Measurements from ENCODE around the gene CDR2L. TPM values are rescaled to one million over a fixed set of nuclear protein-coding genes. Genes with fewer than 3 reads are reported as not detected.
"Not testable (repeated sequence)": the region's sequence is repeated elsewhere in the genome, so short reads cannot be mapped to it uniquely, and the experiment has no call there.

Gene CDR2L
- polyA plus RNA-seq, 2 donors = 3.6 to 4.3 TPM

DNA sequence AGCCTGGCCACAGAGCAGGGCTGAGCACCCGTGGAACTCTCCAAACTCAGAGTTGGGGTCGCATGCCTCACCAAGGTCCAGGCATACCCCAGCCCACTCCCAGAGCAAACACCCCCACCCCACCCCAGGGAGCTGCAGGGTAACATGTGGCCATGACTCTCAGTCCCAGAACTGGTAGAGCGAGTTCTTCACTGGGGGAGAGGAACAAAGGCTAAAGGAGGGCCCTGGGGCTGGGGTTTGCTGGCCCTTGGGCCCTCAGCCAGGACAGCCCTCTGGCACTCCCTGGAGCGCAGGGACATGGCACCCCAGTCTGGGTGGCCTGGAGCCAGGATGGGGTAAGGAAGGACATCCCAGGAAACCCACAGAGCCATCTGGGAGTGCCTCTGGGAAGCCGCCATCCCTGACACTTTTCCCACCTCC is 19.1 kb upstream of the CDR2L start:
- Histone ChIP-seq H3K4me3 (ENCODE audit: low read depth in 1 of 2, low read length in 2 of 2) (no peak overlapping the region), H3K9me3 (ENCODE audit: control insufficient read depth in 2 of 2, insufficient read depth in 1 of 2, low read depth in 1 of 2, low read length in 1 of 2) (no peaks in the 10 kb centered on the region), H3K36me3 (ENCODE audit: control insufficient read depth in 2 of 2, insufficient read depth in 2 of 2, low read length in 1 of 2) (no peaks in the 10 kb centered on the region), H3K27me3 (ENCODE audit: control insufficient read depth in 1 of 2, insufficient read depth in 2 of 2, low read length in 2 of 2) (no peaks in the 10 kb centered on the region), H3K4me1 (ENCODE audit: control insufficient read depth in 2 of 2, insufficient read depth in 2 of 2, low read length in 1 of 2) (peaks cover 4 to 17% of the 10 kb centered on the region in 2 donors), H3K27ac (ENCODE audit: low read depth in 2 of 2, low read length in 1 of 2) (no peak overlapping the region)
- WGBS, 2 donors = 53 to 59% methylated on average over 5 of the region's 5 CpGs

DNA sequence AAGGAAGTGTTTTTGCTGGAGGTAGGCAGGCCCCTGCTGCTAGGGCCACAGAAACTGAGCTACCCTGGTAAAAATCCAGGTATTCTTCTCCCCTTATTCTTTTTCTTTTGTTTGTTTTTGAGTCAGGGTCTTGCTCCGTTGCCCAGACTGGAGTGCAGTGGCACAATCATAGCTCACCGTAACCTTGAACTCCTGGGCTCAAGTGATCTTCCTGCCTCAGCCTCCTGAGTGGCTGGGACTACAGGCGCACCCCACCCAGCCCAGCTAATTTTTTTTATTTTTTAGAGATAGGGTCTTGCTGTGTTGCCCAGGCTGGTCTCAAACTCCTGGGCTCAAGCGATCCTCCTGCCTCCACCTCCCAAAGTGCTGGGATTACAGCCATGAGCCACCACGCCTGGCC is 17.9 kb upstream of the CDR2L start:
- H3K27ac ChIP-seq (ENCODE audit: low read depth in 2 of 2, low read length in 1 of 2); H3K36me3 ChIP-seq (ENCODE audit: control insufficient read depth in 2 of 2, insufficient read depth in 2 of 2, low read length in 1 of 2); H3K9me3 ChIP-seq (ENCODE audit: control insufficient read depth in 2 of 2, insufficient read depth in 1 of 2, low read depth in 1 of 2, low read length in 1 of 2); H3K27me3 ChIP-seq (ENCODE audit: control insufficient read depth in 1 of 2, insufficient read depth in 2 of 2, low read length in 2 of 2); H3K4me3 ChIP-seq (ENCODE audit: low read depth in 1 of 2, low read length in 2 of 2): not testable (repeated sequence)
- peaks cover 4 to 17% of the 10 kb centered on the region in 2 donors for H3K4me1 ChIP-seq (ENCODE audit: control insufficient read depth in 2 of 2, insufficient read depth in 2 of 2, low read length in 1 of 2)
- 88 to 92% methylated on average over 5 of the region's 5 CpGs for WGBS, 2 donors

DNA sequence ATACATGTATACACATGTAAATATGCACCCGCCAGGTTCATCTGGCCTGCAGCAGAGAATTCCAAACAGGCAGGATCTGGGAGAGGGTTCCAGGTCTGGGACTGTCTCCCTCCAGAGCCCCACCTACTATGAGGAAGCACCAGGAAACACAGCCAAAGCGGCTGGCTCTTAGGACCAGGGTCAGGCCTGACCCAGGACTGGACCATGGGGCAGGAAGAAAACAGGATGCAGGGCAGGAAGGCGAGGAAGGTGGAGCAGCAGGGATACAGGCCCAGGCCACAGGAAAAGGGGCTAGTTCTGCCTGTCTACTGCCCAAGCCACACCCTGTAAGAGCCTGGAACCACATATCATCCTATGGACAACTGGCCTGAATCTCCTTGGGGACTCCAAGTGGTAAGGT is 17.0 kb upstream of the CDR2L start:
- no peak overlapping the region for H3K27ac ChIP-seq (ENCODE audit: low read depth in 2 of 2, low read length in 1 of 2)
- WGBS, 2 donors = 68 to 79% methylated on average over 3 of the region's 3 CpGs
- peaks cover 4 to 17% of the 10 kb centered on the region in 2 donors for H3K4me1 ChIP-seq (ENCODE audit: control insufficient read depth in 2 of 2, insufficient read depth in 2 of 2, low read length in 1 of 2)
- H3K36me3 ChIP-seq (ENCODE audit: control insufficient read depth in 2 of 2, insufficient read depth in 2 of 2, low read length in 1 of 2) = no peaks in the 10 kb centered on the region
- no peaks in the 10 kb centered on the region for H3K27me3 ChIP-seq (ENCODE audit: control insufficient read depth in 1 of 2, insufficient read depth in 2 of 2, low read length in 2 of 2)
- no peak overlapping the region for H3K4me3 ChIP-seq (ENCODE audit: low read depth in 1 of 2, low read length in 2 of 2)
- no peaks in the 10 kb centered on the region for H3K9me3 ChIP-seq (ENCODE audit: control insufficient read depth in 2 of 2, insufficient read depth in 1 of 2, low read depth in 1 of 2, low read length in 1 of 2)

DNA sequence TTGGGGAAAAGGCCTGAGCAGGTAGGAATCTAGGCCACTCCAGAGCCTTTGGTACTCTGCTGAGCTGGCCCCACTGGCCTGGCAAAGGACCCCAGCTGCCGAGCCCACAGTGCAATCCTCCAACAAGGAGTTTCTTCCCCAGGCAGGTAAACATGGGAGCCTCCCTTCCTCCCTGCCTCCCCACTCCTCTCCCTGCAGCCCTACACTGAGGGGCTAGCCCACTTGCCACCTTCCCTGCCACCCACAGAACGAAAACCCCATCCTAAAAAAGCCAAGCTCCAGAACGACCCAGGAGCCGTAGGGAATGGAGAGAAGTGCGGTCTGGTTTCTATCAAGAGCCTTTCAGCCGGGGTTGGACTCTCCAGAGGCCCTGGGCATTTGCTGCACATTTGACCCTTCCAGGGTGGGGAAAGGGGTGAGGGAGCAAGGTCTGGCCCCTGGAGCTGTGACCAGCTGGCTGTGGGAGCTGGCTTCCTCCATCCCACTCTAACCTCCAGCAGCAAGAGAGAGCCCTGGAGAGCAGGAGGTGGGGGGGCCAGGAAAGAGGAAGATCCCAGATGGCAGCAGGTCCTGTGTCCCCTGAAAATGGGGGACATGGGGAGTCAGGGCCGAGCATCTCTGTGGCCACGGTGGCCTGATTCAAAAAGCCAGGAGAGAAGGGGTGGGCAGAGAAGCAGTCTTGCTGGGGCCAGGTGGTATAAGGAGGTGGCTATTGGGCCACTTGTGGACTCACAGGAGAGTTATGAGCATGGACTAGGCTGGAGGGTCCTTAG is 16.2 kb upstream of the CDR2L start:
- Histone ChIP-seq H3K27ac (ENCODE audit: low read depth in 2 of 2, low read length in 1 of 2) (peak overlapping the region in 1 of 2 donors; percentile 21), H3K4me1 (ENCODE audit: control insufficient read depth in 2 of 2, insufficient read depth in 2 of 2, low read length in 1 of 2) (peaks cover 4 to 17% of the 10 kb centered on the region in 2 donors), H3K4me3 (ENCODE audit: low read depth in 1 of 2, low read length in 2 of 2) (peak overlapping the region in 1 of 2 donors; percentile 54), H3K27me3 (ENCODE audit: control insufficient read depth in 1 of 2, insufficient read depth in 2 of 2, low read length in 2 of 2) (no peaks in the 10 kb centered on the region), H3K9me3 (ENCODE audit: control insufficient read depth in 2 of 2, insufficient read depth in 1 of 2, low read depth in 1 of 2, low read length in 1 of 2) (no peaks in the 10 kb centered on the region), H3K36me3 (ENCODE audit: control insufficient read depth in 2 of 2, insufficient read depth in 2 of 2, low read length in 1 of 2) (no peaks in the 10 kb centered on the region)
- WGBS, 2 donors = 67 to 87% methylated on average over 8 of the region's 8 CpGs

- Histone ChIP-seq H3K27ac (ENCODE audit: low read depth in 2 of 2, low read length in 1 of 2) (peak overlapping the region in 1 of 2 donors; percentile 21), H3K9me3 (ENCODE audit: control insufficient read depth in 2 of 2, insufficient read depth in 1 of 2, low read depth in 1 of 2, low read length in 1 of 2) (no peaks in the 10 kb centered on the region), H3K4me3 (ENCODE audit: low read depth in 1 of 2, low read length in 2 of 2) (peak overlapping the region; percentile 54 to 55), H3K27me3 (ENCODE audit: control insufficient read depth in 1 of 2, insufficient read depth in 2 of 2, low read length in 2 of 2) (no peaks in the 10 kb centered on the region), H3K36me3 (ENCODE audit: control insufficient read depth in 2 of 2, insufficient read depth in 2 of 2, low read length in 1 of 2) (no peaks in the 10 kb centered on the region), H3K4me1 (ENCODE audit: control insufficient read depth in 2 of 2, insufficient read depth in 2 of 2, low read length in 1 of 2) (peaks cover 4 to 17% of the 10 kb centered on the region in 2 donors)
- WGBS, 2 donors = 14 to 20% methylated on average over 9 of the region's 9 CpGs
Observed at GRCh38 chr17:74971842-74972106, 15.7 kb upstream of the CDR2L start.

DNA sequence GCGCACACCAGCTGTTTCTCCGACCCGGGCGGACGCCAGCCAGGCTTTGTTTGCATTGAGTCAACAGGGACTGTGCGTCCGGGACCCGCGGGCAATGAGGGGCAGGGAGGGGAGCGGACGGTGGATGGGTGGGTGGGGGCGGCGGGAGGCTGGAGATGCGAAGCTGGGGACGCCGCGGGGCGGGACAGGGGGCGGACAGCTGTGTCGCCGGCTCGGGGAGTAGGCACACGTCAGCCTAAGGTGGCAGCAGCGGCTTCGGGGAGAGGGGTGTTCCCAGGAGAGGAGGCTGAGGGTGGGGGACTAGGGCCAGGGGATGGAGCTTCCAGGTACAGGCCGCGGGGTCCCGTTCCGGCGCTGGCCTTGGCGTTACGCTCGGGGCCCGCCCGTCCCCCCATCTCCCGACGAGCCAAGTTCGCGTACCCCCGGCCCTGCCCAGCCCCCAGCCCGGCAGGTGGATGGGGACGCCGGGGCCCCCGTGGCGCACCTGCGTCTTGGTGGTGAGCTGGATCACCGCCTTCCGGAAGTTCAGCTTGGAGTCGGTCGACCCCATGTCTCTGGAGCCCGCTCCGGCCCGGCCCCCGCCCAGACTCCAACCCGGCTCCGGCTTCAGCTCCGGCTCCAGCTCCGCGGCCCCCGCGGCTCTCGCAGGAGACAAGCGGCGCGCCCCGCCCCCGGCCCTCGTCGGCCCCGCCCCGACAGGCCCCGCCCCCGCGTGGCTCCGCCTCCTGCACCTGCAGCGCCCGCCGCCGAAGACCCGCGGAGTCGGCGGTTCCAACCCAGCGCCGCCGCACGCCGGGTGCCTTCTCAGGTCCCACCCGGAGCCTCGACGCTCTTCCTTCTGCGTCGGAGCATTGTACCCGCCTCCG is 15.1 kb upstream of the CDR2L start, which contains the start of gene HID1:
TSS of gene HID1 (minus strand) at position 653 of the 866 bp plus-strand sequence. CDS start at position 550, 103 bp downstream.
- WGBS, 2 donors = 2 to 3% methylated on average over 64 to 95 of the region's 95 CpGs
- peak within 1 kb of the TSS; percentile 54 to 55 for H3K4me3 ChIP-seq (ENCODE audit: low read depth in 1 of 2, low read length in 2 of 2)
- H3K27ac ChIP-seq (ENCODE audit: low read depth in 2 of 2, low read length in 1 of 2) = peak within 1 kb of the TSS in 1 of 2 donors; percentile 21
- no peaks in the 10 kb centered on the region for H3K36me3 ChIP-seq (ENCODE audit: control insufficient read depth in 2 of 2, insufficient read depth in 2 of 2, low read length in 1 of 2)
- H3K9me3 ChIP-seq (ENCODE audit: control insufficient read depth in 2 of 2, insufficient read depth in 1 of 2, low read depth in 1 of 2, low read length in 1 of 2) = no peaks in the 10 kb centered on the region
- no peaks in the 10 kb centered on the region for H3K27me3 ChIP-seq (ENCODE audit: control insufficient read depth in 1 of 2, insufficient read depth in 2 of 2, low read length in 2 of 2)
- peaks cover 4 to 17% of the 10 kb centered on the region in 2 donors for H3K4me1 ChIP-seq (ENCODE audit: control insufficient read depth in 2 of 2, insufficient read depth in 2 of 2, low read length in 1 of 2)

DNA sequence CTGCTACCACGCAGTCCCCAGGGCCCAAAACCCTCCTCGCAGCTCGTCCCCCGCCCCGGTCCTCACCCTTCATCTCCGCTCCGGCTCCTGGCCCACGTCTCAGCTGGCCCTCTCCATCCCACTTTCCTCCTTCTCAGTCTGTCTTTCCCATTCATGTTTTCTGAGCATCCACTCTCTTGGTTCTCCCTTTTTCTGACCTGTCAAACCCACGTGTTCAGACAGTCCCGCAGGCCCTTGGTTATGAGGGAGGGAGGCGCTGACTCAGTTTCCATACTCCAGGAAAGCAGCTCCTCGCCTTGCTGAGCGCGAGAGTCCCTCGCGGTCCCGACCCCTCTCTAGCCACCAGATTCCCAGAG is 14.5 kb upstream of the CDR2L start:
- no peaks in the 10 kb centered on the region for H3K9me3 ChIP-seq (ENCODE audit: control insufficient read depth in 2 of 2, insufficient read depth in 1 of 2, low read depth in 1 of 2, low read length in 1 of 2)

DNA sequence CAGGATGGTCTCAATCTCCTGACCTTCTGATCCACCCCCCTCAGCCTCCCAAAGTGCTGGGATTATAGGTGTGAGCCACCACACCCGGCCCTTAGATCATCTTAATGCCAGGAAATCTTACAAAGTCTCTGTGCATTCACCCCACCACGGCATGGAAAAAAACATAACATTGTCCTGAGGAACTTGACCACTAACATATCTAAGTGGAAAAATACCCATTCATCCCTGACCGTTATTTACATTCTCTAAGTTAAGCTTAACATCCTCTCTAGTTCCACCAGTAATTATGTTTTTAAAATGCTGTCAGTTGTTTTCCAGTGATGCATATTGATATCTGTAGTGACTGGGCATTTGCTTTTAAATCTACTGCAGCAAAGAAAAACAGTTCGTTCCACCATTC is 11.5 kb upstream of the CDR2L start:
- H3K4me1 ChIP-seq (ENCODE audit: control insufficient read depth in 2 of 2, insufficient read depth in 2 of 2, low read length in 1 of 2) = peaks cover 4 to 7% of the 10 kb centered on the region in 2 donors
- H3K4me3 ChIP-seq (ENCODE audit: low read depth in 1 of 2, low read length in 2 of 2) = no peak overlapping the region
- no peak overlapping the region for H3K27ac ChIP-seq (ENCODE audit: low read depth in 2 of 2, low read length in 1 of 2)
- H3K9me3 ChIP-seq (ENCODE audit: control insufficient read depth in 2 of 2, insufficient read depth in 1 of 2, low read depth in 1 of 2, low read length in 1 of 2) = no peaks in the 10 kb centered on the region
- no peaks in the 10 kb centered on the region for H3K27me3 ChIP-seq (ENCODE audit: control insufficient read depth in 1 of 2, insufficient read depth in 2 of 2, low read length in 2 of 2)
- 78 to 82% methylated on average over 4 of the region's 4 CpGs for WGBS, 2 donors
- no peaks in the 10 kb centered on the region for H3K36me3 ChIP-seq (ENCODE audit: control insufficient read depth in 2 of 2, insufficient read depth in 2 of 2, low read length in 1 of 2)

More for the DNA sequence above, 14.5 kb upstream of the CDR2L start:
- H3K27ac ChIP-seq (ENCODE audit: low read depth in 2 of 2, low read length in 1 of 2) = no peak overlapping the region
- no peaks in the 10 kb centered on the region for H3K27me3 ChIP-seq (ENCODE audit: control insufficient read depth in 1 of 2, insufficient read depth in 2 of 2, low read length in 2 of 2)
- H3K4me1 ChIP-seq (ENCODE audit: control insufficient read depth in 2 of 2, insufficient read depth in 2 of 2, low read length in 1 of 2) = peaks cover 4 to 17% of the 10 kb centered on the region in 2 donors
- H3K4me3 ChIP-seq (ENCODE audit: low read depth in 1 of 2, low read length in 2 of 2) = peak overlapping the region; percentile 54 to 55
- 17 to 19% methylated on average over 17 of the region's 17 CpGs for WGBS, 2 donors
- H3K36me3 ChIP-seq (ENCODE audit: control insufficient read depth in 2 of 2, insufficient read depth in 2 of 2, low read length in 1 of 2) = no peaks in the 10 kb centered on the region

DNA sequence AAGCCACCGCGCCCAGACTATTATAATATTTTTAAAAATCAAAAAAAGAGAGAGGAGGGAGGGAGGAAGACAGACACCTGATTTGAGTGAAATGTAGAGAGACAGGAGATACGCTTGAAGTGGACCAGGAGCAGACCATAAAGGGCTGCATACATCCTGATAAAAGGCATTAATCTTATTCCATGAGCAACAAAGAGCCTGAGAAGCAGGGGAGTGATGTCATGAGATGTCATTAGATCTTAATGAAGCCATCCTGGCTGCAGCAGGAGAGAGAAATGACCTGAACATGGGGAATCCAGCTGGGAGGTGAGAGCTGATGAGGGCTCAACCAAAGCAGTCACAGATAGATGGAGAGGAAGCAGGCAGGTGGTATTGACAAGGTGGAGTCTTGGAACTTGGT is 9.6 kb upstream of the CDR2L start:
- WGBS, 2 donors = 91 to 94% methylated on average over 3 of the region's 3 CpGs
- no peaks in the 10 kb centered on the region for H3K27me3 ChIP-seq (ENCODE audit: control insufficient read depth in 1 of 2, insufficient read depth in 2 of 2, low read length in 2 of 2)
- H3K4me3 ChIP-seq (ENCODE audit: low read depth in 1 of 2, low read length in 2 of 2) = no peak overlapping the region
- H3K9me3 ChIP-seq (ENCODE audit: control insufficient read depth in 2 of 2, insufficient read depth in 1 of 2, low read depth in 1 of 2, low read length in 1 of 2) = no peaks in the 10 kb centered on the region
- peaks cover 0 to 12% of the 10 kb centered on the region in 2 donors for H3K4me1 ChIP-seq (ENCODE audit: control insufficient read depth in 2 of 2, insufficient read depth in 2 of 2, low read length in 1 of 2)
- H3K27ac ChIP-seq (ENCODE audit: low read depth in 2 of 2, low read length in 1 of 2) = no peak overlapping the region
- H3K36me3 ChIP-seq (ENCODE audit: control insufficient read depth in 2 of 2, insufficient read depth in 2 of 2, low read length in 1 of 2) = no peaks in the 10 kb centered on the region
